H9 (cell line): Measurements from ENCODE around the gene NKX1-1. TPM values are rescaled to one million over a fixed set of nuclear protein-coding genes. Genes with fewer than 3 reads are reported as not detected.

ENCODE experiments used
- DNase-seq: peaks from one replicate; pipeline ENCODE4 v3.0.0-alpha.2; 2017
- H2AFZ ChIP-seq: one replicate; pipeline ENCODE4 v1.6.1; 2013; ENCODE audit warnings: mild to moderate bottlenecking, low read length, control low read depth, moderate library complexity
- H2AK5ac ChIP-seq: 2 replicates; pipeline ENCODE4 v1.6.1; 2013; ENCODE audit warnings: low read length, control low read depth, mixed read lengths; ENCODE audit not compliant: insufficient read length
- H2BK120ac ChIP-seq: one replicate; pipeline ENCODE4 v1.6.1; 2013; ENCODE audit warnings: low read depth, mild to moderate bottlenecking, low read length, control low read depth, inconsistent platforms; ENCODE audit not compliant: poor library complexity, severe bottlenecking
- H2BK12ac ChIP-seq: 2 replicates; pipeline ENCODE4 v1.6.1; 2013; ENCODE audit warnings: low read length, control low read depth, mixed read lengths, low read depth; ENCODE audit not compliant: insufficient read length
- H2BK15ac ChIP-seq: 2 replicates; pipeline ENCODE4 v1.6.1; 2013; ENCODE audit warnings: low read depth, low read length, control low read depth
- H2BK20ac ChIP-seq: one replicate; pipeline ENCODE4 v1.6.1; 2013; ENCODE audit warnings: low read depth, mild to moderate bottlenecking, low read length, control low read depth, inconsistent platforms; ENCODE audit not compliant: poor library complexity, severe bottlenecking
- H2BK5ac ChIP-seq: 2 replicates; pipeline ENCODE4 v1.6.1; 2013; ENCODE audit warnings: low read length, control low read depth, mixed read lengths; ENCODE audit not compliant: insufficient read length
- H3K14ac ChIP-seq: 2 replicates; pipeline ENCODE4 v1.6.1; 2013; ENCODE audit warnings: low read length, control low read depth; ENCODE audit not compliant: insufficient read depth
- H3K18ac ChIP-seq: 2 replicates; pipeline ENCODE4 v1.6.1; 2013; ENCODE audit warnings: low read depth, mild to moderate bottlenecking, mixed read lengths, low read length, control low read depth; ENCODE audit not compliant: insufficient read length
- H3K23ac ChIP-seq: 2 replicates; pipeline ENCODE4 v1.6.1; 2013; ENCODE audit warnings: low read length, control low read depth, mixed read lengths, low read depth; ENCODE audit not compliant: insufficient read length
- H3K23me2 ChIP-seq: 2 replicates; pipeline ENCODE4 v1.6.1; 2013; ENCODE audit warnings: low read depth, mild to moderate bottlenecking, mixed read lengths, low read length, control low read depth; ENCODE audit not compliant: insufficient read length, poor library complexity, severe bottlenecking
- H3K27ac ChIP-seq: 2 replicates; pipeline ENCODE4 v1.5.1; 2013; ENCODE audit warnings: low read length, control low read depth, mixed read lengths, low read depth; ENCODE audit not compliant: insufficient read length
- H3K27me3 ChIP-seq: 2 replicates; pipeline ENCODE4 v1.6.1; 2013; ENCODE audit warnings: low read length, control low read depth, inconsistent platforms; ENCODE audit not compliant: insufficient read depth
- H3K4ac ChIP-seq: 2 replicates; pipeline ENCODE4 v1.6.1; 2013; ENCODE audit warnings: low read depth, mild to moderate bottlenecking, control low read depth, inconsistent platforms, low read length, moderate library complexity
- H3K4me1 ChIP-seq: 2 replicates; pipeline ENCODE4 v1.6.1; 2013; ENCODE audit warnings: low read length, control low read depth, inconsistent platforms; ENCODE audit not compliant: insufficient read depth
- H3K4me2 ChIP-seq: 2 replicates; pipeline ENCODE4 v1.6.1; 2013; ENCODE audit warnings: low read length, control low read depth, mixed read lengths; ENCODE audit not compliant: insufficient read length, insufficient read depth
- H3K56ac ChIP-seq: 2 replicates; pipeline ENCODE4 v1.6.1; 2013; ENCODE audit warnings: low read depth, mild to moderate bottlenecking, mixed read lengths, low read length, control low read depth; ENCODE audit not compliant: insufficient read length
- H3K79me1 ChIP-seq: 2 replicates; pipeline ENCODE4 v1.6.1; 2013; ENCODE audit warnings: low read depth, mild to moderate bottlenecking, moderate library complexity, low read length, control low read depth, inconsistent platforms; ENCODE audit not compliant: insufficient read depth, poor library complexity, severe bottlenecking
- H3K79me2 ChIP-seq: 2 replicates; pipeline ENCODE4 v1.6.1; 2013; ENCODE audit warnings: low read length, control low read depth, inconsistent platforms; ENCODE audit not compliant: insufficient read depth
- H3K9ac ChIP-seq: 2 replicates; pipeline ENCODE4 v1.6.1; 2013; ENCODE audit warnings: low read length, control low read depth, mixed read lengths; ENCODE audit not compliant: insufficient read length; ENCODE audit errors: extremely low read depth
- H3K9me3 ChIP-seq: one replicate; pipeline ENCODE4 v1.6.1; 2013; ENCODE audit warnings: low read depth, low read length, inconsistent platforms; ENCODE audit not compliant: control insufficient read depth
- H3T11ph ChIP-seq: one replicate; pipeline ENCODE4 v1.6.1; 2013; ENCODE audit warnings: mild to moderate bottlenecking, low read length, control low read depth, inconsistent platforms
- H4K20me1 ChIP-seq: one replicate; pipeline ENCODE4 v1.6.1; 2013; ENCODE audit not compliant: control insufficient read depth, insufficient read length, insufficient read depth
- H4K5ac ChIP-seq: 2 replicates; pipeline ENCODE4 v1.6.1; 2013; ENCODE audit warnings: low read depth, mild to moderate bottlenecking, mixed read lengths, low read length, control low read depth; ENCODE audit not compliant: insufficient read length
- H4K8ac ChIP-seq: replicated peaks from 2 replicates; pipeline ENCODE4 v1.6.1; 2013; ENCODE audit warnings: low read length, control low read depth, mixed read lengths, low read depth; ENCODE audit not compliant: insufficient read length
- H4K91ac ChIP-seq: 2 replicates; pipeline ENCODE4 v1.6.1; 2013; ENCODE audit warnings: low read depth, mild to moderate bottlenecking, moderate library complexity, mixed read lengths, low read length, control low read depth; ENCODE audit not compliant: insufficient read length
- H3K27ac Mint-ChIP-seq, 3 experiments: 2 replicates in 2 of 3; 3 replicates in 1 of 3; pipeline ENCODE4 v1.8.0; 2020 to 2021; ENCODE audit warnings: mixed read lengths in 3 of 3, mild to moderate bottlenecking in 1 of 3, moderate library complexity in 1 of 3
- H3K27me3 Mint-ChIP-seq: 2 replicates; pipeline ENCODE4 v1.8.0; 2021; ENCODE audit warnings: low read depth, mild to moderate bottlenecking, moderate library complexity, mixed read lengths
- H3K36me3 Mint-ChIP-seq, 3 experiments: 2 replicates in 2 of 3; 3 replicates in 1 of 3; pipeline ENCODE4 v1.8.0; 2020 to 2021; ENCODE audit warnings: low read depth in 3 of 3, mixed read lengths in 3 of 3; ENCODE audit not compliant: insufficient read depth in 1 of 3
- H3K4me1 Mint-ChIP-seq, 2 experiments: 2 replicates each; pipeline ENCODE4 v1.8.0; 2020; ENCODE audit warnings: mixed read lengths in 2 of 2
- H3K4me3 Mint-ChIP-seq, 2 experiments: 2 replicates in 1 of 2; 3 replicates in 1 of 2; pipeline ENCODE4 v1.8.0; 2020 to 2021; ENCODE audit warnings: mild to moderate bottlenecking in 2 of 2, mixed read lengths in 2 of 2, moderate library complexity in 1 of 2
- H3K9me3 Mint-ChIP-seq, 2 experiments: 2 replicates in 1 of 2; 3 replicates in 1 of 2; pipeline ENCODE4 v1.8.0; 2020; ENCODE audit warnings: mild to moderate bottlenecking in 2 of 2, mixed read lengths in 2 of 2, moderate library complexity in 1 of 2
- WGBS: extraction: QIAGEN DNeasy Blood & Tissue Kit; methylation state at CpG from one replicate; pipeline ENCODE4 v1.1.7; 2013; ENCODE audit warnings: missing lambda C conversion rate, low lambda C conversion rate, mixed read lengths; ENCODE audit not compliant: insufficient read length; ENCODE audit errors: extremely low coverage; 5-methylcytosine and 5-hydroxymethylcytosine counted together
- total RNA-seq: library from RNA; stranded (reverse); gene quantifications from 2 replicates; pipeline ENCODE4 v1.2.1, GENCODE V29; 2021
- TF ChIP-seq, protein P1 (sequence below): fragments of 200-600 bp; sonication (generic); conservative IDR thresholded peaks from 3 replicates; pipeline ENCODE4 v1.8.0; 2021; ENCODE audit warnings: antibody characterized with exemption, mild to moderate bottlenecking

NKX1-1 gene
- total RNA-seq, 1 experiment from 2014 or later, result not detected

DNA sequence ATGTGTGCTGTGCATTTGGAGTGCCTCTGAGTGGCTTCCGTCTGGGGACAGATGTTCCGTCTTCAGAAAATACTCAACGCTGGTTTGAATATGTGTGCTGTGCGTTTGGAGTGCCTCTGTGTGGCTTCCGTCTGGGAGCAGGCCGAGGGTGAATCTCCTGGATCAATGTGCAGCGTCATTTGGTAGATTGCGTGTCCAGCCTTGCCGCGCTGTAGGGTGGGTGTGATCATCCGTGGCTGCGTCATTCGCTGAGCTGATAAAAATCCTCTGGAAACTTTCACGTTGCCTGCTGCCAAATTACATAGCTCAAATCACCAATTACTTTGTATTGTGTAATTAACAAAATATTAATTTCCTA is 47.1 kb downstream of the NKX1-1 start:
- Histone ChIP-seq H4K8ac (no peak overlapping the region), H4K20me1 (no peaks in the 10 kb centered on the region), H2BK20ac (no peak overlapping the region), H2BK12ac (no peak overlapping the region), H3K79me2 (no peaks in the 10 kb centered on the region), H2BK5ac (no peak overlapping the region), H3K23ac (no peak overlapping the region), H2AFZ (no peak overlapping the region), H3K79me1 (no peaks in the 10 kb centered on the region), H3K14ac (no peak overlapping the region), H4K5ac (no peak overlapping the region), H4K91ac (no peak overlapping the region), H3K9ac (no peak overlapping the region), H3K23me2 (no peaks in the 10 kb centered on the region), H3K9me3 (no peaks in the 10 kb centered on the region), H3K4me2 (no peak overlapping the region), H3K56ac (no peak overlapping the region), H2BK120ac (no peak overlapping the region), H3K27ac (no peak overlapping the region), H3K4ac (no peak overlapping the region), H2BK15ac (no peak overlapping the region), H2AK5ac (no peak overlapping the region), H3K4me1 (no peaks in the 10 kb centered on the region), H3T11ph (no peak overlapping the region), H3K27me3 (no peaks in the 10 kb centered on the region), H3K18ac (no peak overlapping the region)
- no peak for DNase-seq
- TF ChIP-seq, protein P1, sequence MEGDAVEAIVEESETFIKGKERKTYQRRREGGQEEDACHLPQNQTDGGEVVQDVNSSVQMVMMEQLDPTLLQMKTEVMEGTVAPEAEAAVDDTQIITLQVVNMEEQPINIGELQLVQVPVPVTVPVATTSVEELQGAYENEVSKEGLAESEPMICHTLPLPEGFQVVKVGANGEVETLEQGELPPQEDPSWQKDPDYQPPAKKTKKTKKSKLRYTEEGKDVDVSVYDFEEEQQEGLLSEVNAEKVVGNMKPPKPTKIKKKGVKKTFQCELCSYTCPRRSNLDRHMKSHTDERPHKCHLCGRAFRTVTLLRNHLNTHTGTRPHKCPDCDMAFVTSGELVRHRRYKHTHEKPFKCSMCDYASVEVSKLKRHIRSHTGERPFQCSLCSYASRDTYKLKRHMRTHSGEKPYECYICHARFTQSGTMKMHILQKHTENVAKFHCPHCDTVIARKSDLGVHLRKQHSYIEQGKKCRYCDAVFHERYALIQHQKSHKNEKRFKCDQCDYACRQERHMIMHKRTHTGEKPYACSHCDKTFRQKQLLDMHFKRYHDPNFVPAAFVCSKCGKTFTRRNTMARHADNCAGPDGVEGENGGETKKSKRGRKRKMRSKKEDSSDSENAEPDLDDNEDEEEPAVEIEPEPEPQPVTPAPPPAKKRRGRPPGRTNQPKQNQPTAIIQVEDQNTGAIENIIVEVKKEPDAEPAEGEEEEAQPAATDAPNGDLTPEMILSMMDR, result no peak
- no CpG with 5 or more reads among the region's 14 CpGs for WGBS
- Mint-ChIP-seq H3K36me3 (peaks cover 0 to 21% (median 18%) of the 10 kb centered on the region in 3 experiments; a peak in 6 of 7 replicates), H3K27me3 (no peaks in the 10 kb centered on the region), H3K27ac (no peak overlapping the region), H3K9me3 (no peaks in the 10 kb centered on the region), H3K4me1 (0 out of 4 replicates have a peak, but pooled peaks cover 0 to 2% of the 10 kb centered on the region in 2 experiments), H3K4me3 (no peak overlapping the region)
